ENCODE data around the gene PGS1. TPM values are rescaled to one million over a fixed set of nuclear protein-coding genes. Genes with fewer than 3 reads are reported as not detected.

PGS1 gene
- total RNA-seq, 1 donor from 2014 or later, result 85.5 TPM

- peak overlapping the region; percentile 44 for H3K4me3 Mint-ChIP-seq (ENCODE audit: unreplicated experiment)
- peaks cover 71% of the 10 kb centered on the region for H3K36me3 Mint-ChIP-seq (ENCODE audit: low read depth, unreplicated experiment)
- H3K27me3 Mint-ChIP-seq (ENCODE audit: unreplicated experiment), result peaks cover 8% of the 10 kb centered on the region
- H3K27ac Mint-ChIP-seq (ENCODE audit: unreplicated experiment), result peak overlapping the region; percentile 36
- H3K9me3 Mint-ChIP-seq (ENCODE audit: unreplicated experiment), result no peaks in the 10 kb centered on the region
- TF ChIP-seq CTCF (IDR thresholded peaks at IDR 0.05; ENCODE audit: unreplicated experiment), result no peak
- DNase-seq (ENCODE audit: low spot score), result no peak
- H3K4me1 Mint-ChIP-seq (ENCODE audit: unreplicated experiment), result peaks cover 33% of the 10 kb centered on the region
Observed at GRCh38 chr17:78399693-78400144, 21.3 kb downstream of the PGS1 start.

GRCh38 chr17:78400581-78401240 is 22.3 kb downstream of the PGS1 start:
- Mint-ChIP-seq H3K27ac (ENCODE audit: unreplicated experiment) (no peak overlapping the region), H3K4me1 (ENCODE audit: unreplicated experiment) (peaks cover 27% of the 10 kb centered on the region), H3K27me3 (ENCODE audit: unreplicated experiment) (peaks cover 11% of the 10 kb centered on the region), H3K36me3 (ENCODE audit: low read depth, unreplicated experiment) (peaks cover 67% of the 10 kb centered on the region), H3K9me3 (ENCODE audit: unreplicated experiment) (no peaks in the 10 kb centered on the region), H3K4me3 (ENCODE audit: unreplicated experiment) (peak overlapping the region; percentile 56)
- no peak for DNase-seq (ENCODE audit: low spot score)
- TF ChIP-seq CTCF (IDR thresholded peaks at IDR 0.05; ENCODE audit: unreplicated experiment), result no peak

- H3K4me3 Mint-ChIP-seq (ENCODE audit: unreplicated experiment), result peak overlapping the region; percentile 16
- H3K27me3 Mint-ChIP-seq (ENCODE audit: unreplicated experiment), result peaks cover 8% of the 10 kb centered on the region
- H3K4me1 Mint-ChIP-seq (ENCODE audit: unreplicated experiment), result peaks cover 21% of the 10 kb centered on the region
- peaks cover 62% of the 10 kb centered on the region for H3K36me3 Mint-ChIP-seq (ENCODE audit: low read depth, unreplicated experiment)
- TF ChIP-seq CTCF (IDR thresholded peaks at IDR 0.05; ENCODE audit: unreplicated experiment), result no peak
- no peaks in the 10 kb centered on the region for H3K9me3 Mint-ChIP-seq (ENCODE audit: unreplicated experiment)
- no peak for DNase-seq (ENCODE audit: low spot score)
- H3K27ac Mint-ChIP-seq (ENCODE audit: unreplicated experiment), result peak overlapping the region; percentile 12
Observed at GRCh38 chr17:78401246-78401645, 22.8 kb downstream of the PGS1 start.

GRCh38 chr17:78401891-78402290 is 23.4 kb downstream of the PGS1 start:
- TF ChIP-seq CTCF (IDR thresholded peaks at IDR 0.05; ENCODE audit: unreplicated experiment), result no peak
- Mint-ChIP-seq H3K27ac (ENCODE audit: unreplicated experiment) (peak overlapping the region; percentile 12), H3K9me3 (ENCODE audit: unreplicated experiment) (no peaks in the 10 kb centered on the region), H3K27me3 (ENCODE audit: unreplicated experiment) (peaks cover 7% of the 10 kb centered on the region), H3K4me3 (ENCODE audit: unreplicated experiment) (peak overlapping the region; percentile 80), H3K36me3 (ENCODE audit: low read depth, unreplicated experiment) (peaks cover 57% of the 10 kb centered on the region), H3K4me1 (ENCODE audit: unreplicated experiment) (peaks cover 16% of the 10 kb centered on the region)
- DNase-seq (ENCODE audit: low spot score), result no peak

- H3K9me3 Mint-ChIP-seq (ENCODE audit: unreplicated experiment), result no peaks in the 10 kb centered on the region
- H3K36me3 Mint-ChIP-seq (ENCODE audit: low read depth, unreplicated experiment), result peaks cover 53% of the 10 kb centered on the region
- DNase-seq (ENCODE audit: low spot score), result no peak
- TF ChIP-seq CTCF (IDR thresholded peaks at IDR 0.05; ENCODE audit: unreplicated experiment), result no peak
- peaks cover 20% of the 10 kb centered on the region for H3K4me1 Mint-ChIP-seq (ENCODE audit: unreplicated experiment)
- H3K4me3 Mint-ChIP-seq (ENCODE audit: unreplicated experiment), result no peak overlapping the region
- H3K27ac Mint-ChIP-seq (ENCODE audit: unreplicated experiment), result no peak overlapping the region
- H3K27me3 Mint-ChIP-seq (ENCODE audit: unreplicated experiment), result peaks cover 7% of the 10 kb centered on the region
Observed at GRCh38 chr17:78403822-78404221, 25.4 kb downstream of the PGS1 start.

Data from endothelial cell (in vitro differentiated cells).